Smooth muscle cell (in vitro differentiated cells): ENCODE measurements around the gene TBL3. TPM values are rescaled to one million over a fixed set of nuclear protein-coding genes. Genes with fewer than 3 reads are reported as not detected.

Experiments used
- DNase-seq: peaks from one replicate; lab custom pipeline; 2025; ENCODE audit not compliant: unreplicated experiment; lab: John Stamatoyannopoulos, UW
- H2AFZ ChIP-seq: fragments of 200-600 bp; sonication (generic); 2 replicates; pipeline ENCODE4 v1.6.0; 2016; ENCODE audit warnings: antibody characterized with exemption, low read depth, mild to moderate bottlenecking
- H3F3A ChIP-seq: fragments of 200-600 bp; sonication (generic); 2 replicates; pipeline ENCODE4 v1.6.0; 2017; ENCODE audit warnings: antibody characterized with exemption, low read depth
- H3K27ac ChIP-seq: fragments of 200-600 bp; sonication (generic); 2 replicates; pipeline ENCODE4 v1.5.1; 2016; ENCODE audit warnings: low read depth, mild to moderate bottlenecking
- H3K27me3 ChIP-seq: fragments of 200-600 bp; sonication (generic); 2 replicates; pipeline ENCODE4 v1.6.1; 2016; ENCODE audit warnings: low read depth, mild to moderate bottlenecking
- H3K36me3 ChIP-seq: fragments of 200-600 bp; sonication (generic); 2 replicates; pipeline ENCODE4 v1.5.1; 2016; ENCODE audit warnings: low read depth
- H3K4me1 ChIP-seq: fragments of 200-600 bp; sonication (generic); 2 replicates; pipeline ENCODE4 v1.5.1; 2016; ENCODE audit warnings: low read depth
- H3K4me2 ChIP-seq: fragments of 200-600 bp; sonication (generic); 2 replicates; pipeline ENCODE4 v1.6.0; 2016; ENCODE audit warnings: mild to moderate bottlenecking
- H3K4me3 ChIP-seq: fragments of 200-600 bp; sonication (generic); 2 replicates; pipeline ENCODE4 v1.5.1; 2016; ENCODE audit warnings: mild to moderate bottlenecking
- H3K79me2 ChIP-seq: fragments of 200-600 bp; sonication (generic); 2 replicates; pipeline ENCODE4 v1.6.0; 2016; ENCODE audit warnings: low read depth, mild to moderate bottlenecking
- H3K9ac ChIP-seq: fragments of 200-600 bp; sonication (generic); 2 replicates; pipeline ENCODE4 v1.6.0; 2016; ENCODE audit warnings: low read depth
- H3K9me3 ChIP-seq: fragments of 200-600 bp; sonication (generic); replicated peaks from 2 replicates; pipeline ENCODE4 v1.5.1; 2016; ENCODE audit warnings: low read depth
- H4K20me1 ChIP-seq: fragments of 200-600 bp; sonication (generic); 2 replicates; pipeline ENCODE4 v1.6.0; 2016; ENCODE audit warnings: low read depth
- CTCF ChIP-seq: fragments of 200-600 bp; sonication (generic); IDR thresholded peaks from 2 replicates; pipeline ENCODE4 v1.5.1; 2017; ENCODE audit warnings: borderline replicate concordance, mild to moderate bottlenecking, antibody characterized with exemption; ENCODE audit not compliant: insufficient read depth, poor library complexity, severe bottlenecking
- WGBS: methylation state at CpG from one replicate; pipeline ENCODE4 v1.1.7; 2016; ENCODE audit warnings: low lambda C conversion rate; 5-methylcytosine and 5-hydroxymethylcytosine counted together
- polyA plus RNA-seq: library from polyadenylated mRNA; unstranded; fragments of >200 nt; fragmentation: Nextera tagmentation; extraction: Ambion mirVana; gene quantifications from 2 replicates; pipeline ENCODE4 v1.2.1, GENCODE V29; 2016
- total RNA-seq: library from RNA; depleted of rRNA; stranded (reverse); fragments of >200 nt; gene quantifications from 2 replicates; pipeline ENCODE4 v1.2.3, GENCODE V29; 2014

Gene TBL3
- total and polyA plus RNA-seq, 2 experiments from 2014 or later: 28.5 to 81.7 TPM

GRCh38 chr16:2002406-2003230 is 30.8 kb downstream of the TBL3 start:
- Histone ChIP-seq H3K9ac (no peak overlapping the region), H4K20me1 (peaks cover 73% of the 10 kb centered on the region)
- 96% methylated on average over 42 of the region's 47 CpGs for WGBS

DNA sequence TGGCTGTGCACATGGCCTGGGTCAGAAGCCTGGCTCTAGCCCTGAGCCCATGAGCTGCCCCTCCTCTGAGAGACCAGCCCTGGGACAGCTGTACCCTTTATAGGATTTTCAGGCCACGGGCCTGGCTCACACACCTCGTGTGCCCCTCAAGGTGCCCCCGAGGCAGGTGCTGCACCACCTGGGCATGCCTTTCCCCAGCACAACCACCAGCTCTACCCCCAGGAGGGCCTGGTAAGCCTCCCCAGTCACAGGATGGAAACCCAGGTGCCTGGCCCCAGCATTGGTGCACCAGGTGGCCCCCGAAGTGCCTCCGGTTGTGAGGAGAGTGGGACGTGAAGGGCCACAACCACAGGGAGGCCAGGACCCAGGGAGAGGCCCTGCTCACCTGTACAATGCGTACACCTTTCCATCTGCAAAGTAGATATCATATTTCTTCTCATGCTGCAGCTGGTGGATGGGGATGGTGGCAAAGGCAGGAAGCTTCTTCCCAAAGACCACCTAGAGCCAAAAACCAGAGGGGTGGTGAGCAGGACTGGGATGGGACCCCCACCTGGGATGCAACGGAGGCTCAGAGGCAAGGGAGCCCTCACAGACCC is 31.5 kb downstream of the TBL3 start:
- 84% methylated on average over 8 of the region's 8 CpGs for WGBS
- Histone ChIP-seq H3K27ac (no peak overlapping the region), H3K4me2 (no peak overlapping the region), H4K20me1 (peaks cover 80% of the 10 kb centered on the region), H2AFZ (no peak overlapping the region), H3K4me3 (no peak overlapping the region), H3K79me2 (peaks cover 55% of the 10 kb centered on the region), H3K4me1 (peaks cover 15% of the 10 kb centered on the region), H3F3A (no peaks in the 10 kb centered on the region), H3K9me3 (no peaks in the 10 kb centered on the region), H3K27me3 (no peaks in the 10 kb centered on the region), H3K9ac (no peak overlapping the region), H3K36me3 (no peaks in the 10 kb centered on the region)
- DNase-seq: no peak
- TF ChIP-seq CTCF: no peak

More at GRCh38 chr16:2002406-2003230, 30.8 kb downstream of the TBL3 start:
- Histone ChIP-seq H3K36me3 (no peaks in the 10 kb centered on the region), H3K79me2 (peaks cover 48% of the 10 kb centered on the region), H3K4me1 (peaks cover 7% of the 10 kb centered on the region), H3F3A (no peaks in the 10 kb centered on the region), H3K9me3 (no peaks in the 10 kb centered on the region), H3K27ac (no peak overlapping the region), H3K4me2 (no peak overlapping the region), H3K4me3 (no peak overlapping the region), H2AFZ (no peak overlapping the region), H3K27me3 (no peaks in the 10 kb centered on the region)
- no peak for DNase-seq
- TF ChIP-seq CTCF: no peak

- 35% methylated on average over 36 of the region's 36 CpGs for WGBS
- Histone ChIP-seq H3K27ac (no peak overlapping the region), H3K36me3 (no peaks in the 10 kb centered on the region), H4K20me1 (peaks cover 87% of the 10 kb centered on the region), H3F3A (no peaks in the 10 kb centered on the region), H2AFZ (no peak overlapping the region), H3K4me1 (peaks cover 19% of the 10 kb centered on the region), H3K9me3 (no peaks in the 10 kb centered on the region), H3K27me3 (no peaks in the 10 kb centered on the region), H3K4me3 (no peak overlapping the region), H3K79me2 (peaks cover 62% of the 10 kb centered on the region), H3K4me2 (peak overlapping the region; percentile 77), H3K9ac (no peak overlapping the region)
- DNase-seq: peak; percentile 67
- TF ChIP-seq CTCF: peak; percentile 92
These were observed 32.2 kb downstream of the TBL3 start for GRCh38 chr16:2003827-2004641.
